Lower leg skin (tissue), 3 donors: ENCODE measurements around the gene DHRS4L2.

ENCODE experiments used
- CTCF ChIP-seq, 3 donors: fragments of 450-650 bp; IDR thresholded peaks; one replicate each; pipeline ENCODE4 v1.5.1; 2016; ENCODE audit warnings: antibody characterized with exemption in 3 of 3, mild to moderate bottlenecking in 3 of 3, moderate library complexity in 2 of 3
- POLR2A ChIP-seq, 2 donors: fragments of 450-650 bp; IDR thresholded peaks; one replicate each; pipeline ENCODE4 v1.6.1; 2016 to 2017; ENCODE audit warnings: antibody characterized with exemption in 2 of 2, mild to moderate bottlenecking in 1 of 2, moderate library complexity in 1 of 2

- TF ChIP-seq CTCF (IDR thresholded peaks at IDR 0.05) (no peak), POLR2A (IDR thresholded peaks at IDR 0.05) (no peak)
These were observed 63.3 kb downstream of the DHRS4L2 start, which contains the start of gene CARMIL3 for GRCh38 chr14:24051789-24052655.
